IPS-11a (cell line): Measurements from ENCODE around the gene THSD4.
"Not testable (repeated sequence)": the region's sequence is repeated elsewhere in the genome, so short reads cannot be mapped to it uniquely, and the experiment has no call there.

Experiments
- H3K4me3 ChIP-seq: one replicate; pipeline ENCODE4 v1.5.1; 2013; ENCODE audit warnings: low read depth, low read length, control low read depth

Gene THSD4

DNA sequence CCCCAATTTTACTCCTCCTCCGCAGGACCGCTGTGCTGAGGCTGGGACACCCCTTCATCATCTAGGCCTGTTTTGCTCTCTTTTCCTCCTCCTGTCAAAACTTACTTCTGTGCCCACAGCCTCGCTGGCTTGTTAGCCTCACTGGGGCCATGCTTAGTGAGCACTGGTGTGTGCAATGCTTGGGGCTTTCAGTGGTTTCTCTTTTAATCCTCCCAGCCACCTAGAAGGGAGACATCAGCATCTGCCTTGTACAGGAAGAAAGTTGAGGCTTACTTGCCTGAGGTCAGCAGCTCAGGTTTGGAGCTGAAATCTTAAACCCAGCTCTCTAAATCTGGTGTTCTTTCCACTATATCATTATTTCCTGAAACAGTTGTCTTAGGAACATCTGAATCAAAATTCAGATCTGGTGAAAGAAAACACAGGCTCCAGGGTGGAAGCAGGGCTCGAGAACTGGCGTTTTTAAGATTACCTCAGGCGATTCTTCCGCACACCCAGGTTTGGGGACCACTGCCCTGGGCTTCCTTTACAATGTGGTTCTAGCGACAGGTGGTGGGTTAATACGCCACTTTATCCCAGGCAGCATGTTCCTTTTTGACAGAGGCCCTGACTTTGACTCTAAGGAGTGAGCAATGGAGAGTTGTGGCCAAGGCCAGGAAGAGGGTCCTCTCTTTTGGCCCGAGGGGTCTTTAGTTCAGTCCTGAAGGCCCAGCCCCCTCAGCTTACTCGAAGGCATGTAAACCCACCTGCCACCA lies 3.8 kb downstream of the THSD4 start:
- H3K4me3 ChIP-seq, result no peak overlapping the region

DNA sequence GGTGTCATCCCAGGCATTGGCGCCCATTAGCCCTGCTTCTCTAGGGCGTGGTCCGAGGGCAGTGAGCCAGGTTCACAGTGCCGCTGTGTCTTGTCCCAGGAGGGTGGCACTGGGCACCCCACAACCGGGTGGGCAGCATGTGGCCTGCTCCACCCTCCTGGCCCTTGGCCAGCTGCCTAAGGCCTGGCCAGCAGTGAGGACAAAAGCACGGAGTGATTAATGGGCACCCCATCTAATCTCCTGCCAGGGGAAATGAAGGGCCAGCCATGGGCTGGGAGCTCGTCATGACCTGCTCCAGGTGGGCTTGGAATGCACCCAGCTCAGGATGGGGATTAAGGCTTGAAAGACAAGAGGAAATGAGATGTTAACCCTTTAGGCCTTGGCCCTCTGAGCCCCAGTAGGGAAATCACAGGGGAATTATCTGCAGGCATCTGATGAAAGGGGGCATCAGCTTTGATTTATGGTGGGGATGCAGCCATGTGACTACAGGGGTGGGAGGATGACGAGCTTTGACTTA lies 5.2 kb downstream of the THSD4 start:
- H3K4me3 ChIP-seq, result no peak overlapping the region

DNA sequence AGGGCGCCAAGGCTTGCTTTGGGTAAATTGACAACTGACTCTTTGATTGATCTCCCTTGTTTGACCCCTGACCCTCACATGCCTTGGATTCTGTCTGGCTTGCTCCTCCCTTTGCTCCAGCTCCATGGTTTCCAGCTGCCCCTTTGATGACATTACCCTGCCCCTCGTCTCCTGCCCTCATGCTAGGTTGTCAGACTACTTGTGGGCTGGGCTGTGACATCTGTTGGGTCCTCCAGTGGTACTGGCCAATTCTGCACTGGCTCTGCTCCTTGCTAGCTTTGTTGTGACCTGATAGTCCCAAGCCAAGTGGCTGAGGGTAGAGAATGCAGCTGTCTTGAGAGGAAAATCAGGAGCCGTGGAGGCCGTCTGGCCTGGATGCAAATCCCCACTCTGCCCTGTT lies 6.2 kb downstream of the THSD4 start:
- no peak overlapping the region for H3K4me3 ChIP-seq

DNA sequence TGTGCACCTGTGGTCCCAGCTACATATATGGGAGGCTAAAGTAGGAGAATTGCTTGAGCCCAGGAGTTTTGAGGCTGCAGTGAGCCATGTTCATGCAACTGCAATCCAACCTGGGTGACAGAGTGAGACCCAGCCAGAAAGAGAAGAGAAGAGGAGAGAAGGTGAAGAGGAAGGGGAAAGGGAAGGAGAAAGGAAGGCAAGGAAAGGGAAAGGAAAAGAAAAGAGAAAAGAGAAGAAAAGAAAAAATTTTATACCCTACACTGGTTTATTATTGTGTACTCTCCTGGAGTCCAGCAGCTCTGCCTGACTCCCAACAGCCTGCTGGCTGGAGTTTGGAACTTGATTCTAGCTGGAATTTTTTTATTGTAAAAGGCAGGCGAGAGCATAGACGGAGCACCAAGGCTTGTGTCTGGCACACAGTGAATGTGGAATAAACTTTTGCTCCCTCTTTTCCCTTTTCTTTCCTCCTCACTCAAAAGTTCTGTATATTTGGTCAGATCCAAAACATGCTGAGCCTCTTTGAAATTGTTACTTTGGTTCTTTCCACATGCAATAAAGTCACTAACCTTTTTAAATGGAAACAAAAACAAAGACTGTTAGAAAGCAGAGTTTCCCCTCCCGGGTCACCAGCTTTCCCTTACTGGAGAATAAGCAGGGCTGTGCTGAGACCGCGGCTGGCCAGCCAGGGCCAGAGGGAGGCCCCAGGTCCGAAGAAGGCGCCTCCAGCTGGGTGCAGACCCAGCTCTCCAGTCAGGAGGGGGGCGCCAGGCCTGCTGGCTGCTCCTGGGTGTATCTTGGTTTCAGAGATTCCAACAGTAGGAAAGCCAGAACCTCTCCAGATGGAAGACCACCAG lies 9.9 kb downstream of the THSD4 start:
- no peak overlapping the region for H3K4me3 ChIP-seq

DNA sequence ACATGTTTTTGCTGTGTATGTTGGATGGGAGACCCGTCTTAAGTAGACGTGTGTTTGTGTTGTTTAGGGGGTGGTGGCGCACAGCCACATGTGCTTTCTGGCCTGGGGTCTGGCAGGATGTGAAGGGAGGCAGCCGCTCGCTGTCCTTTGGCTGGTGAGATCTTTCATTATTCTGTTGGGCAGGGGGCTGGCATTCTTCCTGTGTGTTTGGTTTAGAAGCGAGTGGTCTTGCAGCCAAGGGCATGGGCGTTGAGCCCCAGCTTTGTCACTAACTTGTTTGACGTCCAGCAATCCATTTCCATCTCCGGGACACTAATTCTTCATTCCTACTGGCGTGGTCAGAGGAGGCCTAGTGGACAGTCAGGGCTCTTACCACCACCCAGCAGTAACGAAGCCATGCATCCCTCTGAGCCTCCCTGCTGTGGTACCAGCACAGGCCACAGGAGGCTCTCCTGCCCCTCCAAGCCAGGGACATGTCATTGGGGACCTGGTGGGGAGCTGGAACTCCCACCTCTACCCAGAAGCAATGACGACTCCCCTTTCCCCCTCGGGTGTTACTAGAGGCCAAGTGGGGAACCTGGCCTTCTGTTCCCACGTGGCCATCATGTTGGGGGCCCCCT lies 10.7 kb downstream of the THSD4 start:
- H3K4me3 ChIP-seq, result no peak overlapping the region

DNA sequence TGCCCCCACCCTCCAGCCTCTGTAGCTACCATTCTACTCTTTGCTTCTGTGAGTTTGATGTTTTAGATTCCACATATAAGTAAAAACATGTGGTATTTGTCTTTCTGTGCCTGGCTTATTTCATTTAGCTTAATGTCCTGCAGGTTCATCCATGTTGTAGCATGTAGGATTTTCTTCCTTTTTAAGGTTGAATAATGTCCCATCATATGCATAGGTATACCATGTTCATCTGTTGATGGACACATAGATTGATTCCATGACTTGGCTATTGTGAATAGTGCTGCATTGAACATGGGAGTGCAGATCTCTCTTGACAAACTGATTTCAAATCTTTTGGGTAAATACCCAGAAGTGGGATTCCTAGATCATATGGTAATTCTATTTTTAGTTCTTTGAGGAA lies 11.8 kb downstream of the THSD4 start:
- H3K4me3 ChIP-seq, result no peak overlapping the region

DNA sequence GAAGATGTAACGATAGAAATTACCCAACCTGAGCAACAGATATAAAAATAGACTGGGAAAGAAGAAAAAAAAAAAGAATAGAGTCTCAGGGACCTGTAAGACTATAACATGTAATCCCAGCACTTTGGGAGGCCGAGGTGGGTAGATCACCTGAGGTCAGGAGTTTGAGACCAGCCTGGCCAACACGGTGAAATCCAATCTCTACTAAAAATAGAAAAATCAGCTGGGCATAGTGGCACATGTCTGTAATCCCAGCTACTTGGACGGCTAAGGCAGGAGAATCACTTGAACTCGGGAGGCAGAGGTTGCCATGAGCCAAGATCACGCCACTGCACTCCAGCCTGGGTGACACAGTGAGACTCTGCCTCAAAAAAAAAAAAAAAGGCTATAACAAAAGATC lies 12.9 kb downstream of the THSD4 start:
- H3K4me3 ChIP-seq, result not testable (repeated sequence)

DNA sequence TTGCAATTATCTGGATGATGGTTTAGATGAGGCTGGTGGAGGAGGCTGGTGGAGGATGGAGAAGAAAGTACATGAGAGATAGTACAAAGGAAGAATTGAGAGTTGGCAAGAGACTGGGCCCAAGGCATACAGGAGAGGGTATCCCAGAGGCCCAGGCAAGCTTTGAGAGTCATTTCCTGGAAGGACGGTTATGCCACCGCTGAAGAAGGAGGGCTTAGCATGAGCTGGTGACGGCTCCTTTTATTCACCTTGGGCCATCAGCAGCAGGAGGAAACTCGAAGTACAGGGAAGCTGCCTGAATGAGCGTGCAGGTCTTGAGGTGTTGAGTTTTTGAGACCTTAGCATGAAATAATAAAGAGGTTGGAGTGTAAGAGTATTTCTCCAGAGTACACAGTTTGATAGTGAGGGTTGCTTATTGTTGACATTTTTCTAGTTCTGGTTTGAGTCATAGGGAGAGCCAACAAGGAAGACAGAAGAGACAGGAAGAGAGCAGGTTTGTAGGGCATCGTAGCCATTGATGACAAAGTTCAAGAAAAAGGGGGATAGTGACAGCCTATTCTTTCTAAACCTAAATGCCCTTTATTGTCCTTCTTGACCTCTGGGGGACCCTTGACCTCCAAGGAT lies 13.8 kb downstream of the THSD4 start:
- no peak overlapping the region for H3K4me3 ChIP-seq

DNA sequence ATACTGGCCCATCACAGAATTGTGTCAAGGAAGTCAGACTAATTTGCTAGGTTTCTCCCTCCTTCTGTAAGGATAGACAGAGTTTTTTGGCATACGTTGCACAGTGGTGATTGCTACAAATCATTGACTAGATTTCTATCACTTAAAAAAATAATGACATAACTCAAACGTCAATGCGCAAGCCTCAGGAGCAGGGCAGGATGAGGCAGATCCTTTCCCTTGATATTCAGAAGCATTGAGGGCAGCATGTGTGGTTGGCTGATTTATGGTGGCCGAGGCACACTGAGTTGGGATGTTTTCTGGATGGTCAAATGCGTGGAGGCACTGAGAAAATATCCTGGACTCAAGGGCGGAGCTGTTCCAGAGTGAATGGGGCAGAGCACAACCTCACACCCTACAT lies 14.4 kb downstream of the THSD4 start:
- H3K4me3 ChIP-seq, result no peak overlapping the region

DNA sequence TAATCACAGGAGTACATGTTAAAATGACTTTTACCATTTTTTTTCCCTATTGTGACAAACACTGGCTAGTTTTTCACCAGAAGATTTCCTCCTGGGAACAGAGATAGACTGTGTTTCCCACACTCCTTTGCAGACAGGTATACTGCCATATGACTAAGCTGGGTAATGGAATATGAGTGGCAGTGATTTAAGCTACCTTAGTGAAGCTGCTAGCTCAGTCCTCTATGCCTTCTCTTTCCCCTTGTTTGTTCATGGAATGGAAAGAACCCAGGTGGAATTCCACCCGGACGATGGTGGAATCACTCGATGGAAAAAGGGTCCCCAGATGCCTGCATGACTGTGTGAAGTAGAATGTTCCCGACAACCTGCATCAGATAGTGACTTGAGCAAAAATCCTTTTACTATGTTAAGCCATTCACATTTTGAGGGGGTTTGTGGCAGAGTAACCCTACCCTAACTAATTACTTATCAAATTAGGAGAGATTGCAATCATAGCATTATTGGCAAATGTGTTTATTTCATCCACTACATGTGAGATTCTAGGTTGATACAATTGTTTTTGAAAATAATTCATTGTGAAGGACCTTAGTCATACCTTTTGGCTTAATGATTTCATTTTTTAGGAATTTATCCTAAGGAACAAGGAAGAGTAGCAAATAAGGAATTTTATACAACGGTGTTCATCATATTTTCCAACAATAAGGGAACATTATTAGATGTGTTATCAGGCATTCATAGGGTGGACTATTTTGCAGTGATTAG lies 16.5 kb downstream of the THSD4 start:
- H3K4me3 ChIP-seq, result no peak overlapping the region

DNA sequence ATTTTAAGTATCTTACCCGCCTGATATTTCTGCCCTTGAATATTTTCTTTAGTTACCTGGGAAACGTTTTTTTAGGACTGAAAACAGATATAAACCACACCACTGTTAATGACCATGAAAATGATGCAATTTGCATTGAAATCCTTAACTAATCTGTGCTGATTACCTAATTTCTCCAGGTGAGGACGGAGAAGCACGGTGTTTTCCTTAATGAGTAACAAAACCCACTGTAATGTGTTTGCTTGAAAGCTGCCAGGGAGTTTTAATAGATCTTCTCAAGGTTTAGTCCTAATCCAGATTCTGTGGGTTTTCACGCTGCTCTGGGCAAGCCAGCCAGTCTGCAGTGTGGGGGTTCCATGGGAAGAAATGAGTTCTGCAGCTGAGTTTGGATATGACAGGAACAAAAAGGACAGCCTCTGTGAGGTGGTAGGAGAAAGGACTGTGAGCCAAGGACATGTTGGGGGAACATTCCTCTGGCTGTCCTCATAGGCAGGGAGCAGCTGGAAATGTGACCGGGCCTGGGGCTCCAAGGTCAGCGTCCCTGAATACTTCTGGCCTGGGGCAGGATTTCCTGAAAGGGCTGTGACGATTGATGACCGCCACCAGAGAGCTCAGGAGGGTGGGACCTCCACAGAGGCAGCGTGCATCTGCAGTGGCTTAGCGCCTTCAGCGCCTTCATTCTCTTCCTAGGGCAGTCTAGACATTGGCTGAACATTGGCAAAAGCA lies 18.6 kb downstream of the THSD4 start:
- no peak overlapping the region for H3K4me3 ChIP-seq

DNA sequence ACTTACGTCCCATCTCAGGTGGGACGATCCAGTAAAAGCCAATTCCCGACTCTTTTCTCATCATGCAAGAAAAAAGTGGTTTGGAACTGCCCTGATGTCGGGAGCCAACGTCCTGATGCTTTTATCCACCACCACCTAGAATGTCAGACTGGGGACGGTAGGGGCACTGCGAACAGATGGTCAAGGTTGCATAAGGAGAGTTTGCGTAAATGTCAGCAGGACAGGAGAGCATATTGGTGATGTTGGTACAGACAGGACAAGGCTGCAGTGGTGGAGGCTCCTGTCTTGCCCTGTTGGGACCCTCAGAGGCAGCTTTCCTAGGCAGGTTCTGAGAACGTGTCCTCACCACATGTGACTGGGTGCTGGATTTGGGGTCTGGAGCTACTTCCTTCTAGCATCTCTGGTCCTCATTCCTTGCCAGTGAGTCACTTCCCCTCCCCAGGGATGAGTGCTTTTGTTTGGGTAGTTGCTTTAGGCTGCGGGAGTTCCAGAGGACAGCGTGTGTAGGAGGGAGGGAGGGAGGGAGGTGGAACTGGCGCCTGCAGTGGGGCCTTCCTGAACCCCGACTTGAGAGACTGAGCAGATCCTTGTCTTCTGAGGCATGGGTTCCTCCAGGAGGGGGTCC lies 21.0 kb downstream of the THSD4 start:
- H3K4me3 ChIP-seq, result no peak overlapping the region

DNA sequence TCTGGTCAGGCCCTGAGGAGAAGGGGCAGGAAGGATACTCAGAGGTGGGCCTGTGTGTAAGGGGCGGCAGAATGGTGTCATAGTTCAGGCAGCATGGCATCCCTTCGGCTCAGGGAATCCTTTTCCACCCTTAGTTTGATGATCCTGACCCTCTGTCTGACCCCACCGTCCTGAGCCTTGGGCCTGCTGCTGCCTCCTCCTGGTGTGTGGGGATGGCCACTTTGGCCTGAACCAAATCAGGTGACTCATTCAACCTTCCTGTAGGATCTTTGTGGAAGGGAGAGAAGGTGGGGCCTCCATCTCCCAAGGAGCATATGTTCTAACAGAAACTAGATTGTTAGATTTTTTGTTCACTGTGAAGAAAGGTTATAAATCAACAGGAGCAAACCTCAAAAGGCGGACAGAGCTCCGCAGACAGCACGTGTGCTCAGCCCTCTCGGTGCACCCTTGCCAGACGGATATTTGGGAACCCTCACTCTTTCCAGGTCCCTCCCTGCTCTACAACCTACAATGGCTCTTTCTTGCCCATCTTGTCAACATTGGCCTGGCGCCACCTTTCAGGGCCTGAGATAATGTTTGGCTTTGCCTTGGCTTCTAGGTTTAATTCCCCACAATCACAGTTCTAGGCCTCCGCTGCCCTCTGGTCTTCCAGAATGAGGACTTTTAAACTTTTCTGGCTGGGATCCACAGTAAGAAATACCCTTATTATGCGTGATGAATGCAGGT lies 21.7 kb downstream of the THSD4 start:
- H3K4me3 ChIP-seq, result no peak overlapping the region

DNA sequence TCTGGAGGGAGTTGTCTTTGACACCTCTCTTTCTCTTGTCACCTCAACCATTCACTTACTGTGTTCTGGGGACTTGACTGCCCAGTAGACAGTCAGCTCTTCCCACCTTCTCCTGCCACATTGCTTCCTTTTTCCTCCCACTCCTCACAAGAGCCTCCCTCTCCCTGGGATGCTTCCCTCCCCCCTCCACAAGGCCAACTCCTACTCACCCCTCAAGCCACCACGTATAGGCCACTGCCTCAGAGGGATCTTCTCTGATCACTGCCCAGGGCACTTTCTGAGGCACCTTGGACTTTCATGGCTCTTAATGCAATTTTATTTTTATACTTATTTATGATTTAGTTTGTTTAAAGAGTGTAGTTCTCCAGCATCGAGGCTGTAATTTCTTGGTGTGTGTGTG lies 23.2 kb downstream of the THSD4 start:
- H3K4me3 ChIP-seq, result no peak overlapping the region

DNA sequence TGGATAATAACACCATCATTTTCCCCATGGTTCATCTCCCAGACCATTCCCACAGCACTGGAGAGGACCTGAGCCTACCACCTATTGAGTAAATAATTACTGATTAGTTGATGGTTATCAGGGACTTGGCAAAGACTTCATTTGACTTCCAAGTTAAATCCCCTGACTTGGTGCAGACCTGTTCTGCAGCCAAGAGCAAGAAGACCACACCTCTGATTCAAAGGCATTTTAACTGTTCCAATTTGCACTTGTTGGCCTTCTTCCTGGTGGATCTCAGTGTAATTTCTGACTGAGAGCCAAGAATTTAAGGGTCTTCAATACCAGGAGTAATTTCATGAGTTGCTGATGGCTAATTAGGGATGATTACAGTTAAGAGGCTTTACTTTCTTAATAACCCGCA lies 24.0 kb downstream of the THSD4 start:
- H3K4me3 ChIP-seq, result no peak overlapping the region

DNA sequence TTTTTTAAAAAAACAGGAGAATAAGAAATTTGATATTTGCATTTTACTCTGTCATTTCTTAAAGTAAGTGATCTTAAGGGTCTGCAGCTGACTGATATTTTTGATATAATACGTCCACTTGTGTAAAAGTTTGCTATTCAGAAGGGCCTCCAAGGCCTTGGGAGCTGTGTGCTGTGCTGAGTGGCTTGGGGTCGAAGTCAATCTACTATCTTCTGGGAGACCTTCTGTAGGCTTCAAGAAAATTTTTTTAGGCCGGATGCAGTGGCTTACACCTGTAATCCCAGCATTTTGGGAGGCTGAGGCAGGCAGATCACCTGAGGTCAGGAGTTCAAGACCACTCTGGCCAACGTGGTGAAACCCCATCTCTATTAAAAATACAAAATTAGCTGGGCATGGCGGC lies 26.3 kb downstream of the THSD4 start:
- H3K4me3 ChIP-seq, result no peak overlapping the region

DNA sequence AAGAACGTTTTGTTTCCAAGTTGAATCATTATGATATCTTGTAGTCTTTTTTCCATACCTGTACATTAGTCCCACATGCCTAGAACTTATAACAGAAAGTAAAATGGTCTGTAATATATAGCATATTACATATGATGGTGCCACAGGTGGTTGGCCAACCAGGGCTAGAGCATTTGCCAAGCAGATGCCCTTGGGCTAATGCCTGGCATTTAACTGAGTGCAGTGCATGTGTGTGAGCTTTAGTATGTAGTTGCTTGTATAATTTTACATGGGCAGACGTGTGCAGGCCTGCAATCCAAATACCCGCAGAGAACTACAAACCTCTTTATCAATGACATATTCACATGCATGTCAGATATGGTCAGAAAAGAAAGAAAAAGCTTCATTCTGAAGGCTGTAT lies 27.5 kb downstream of the THSD4 start:
- no peak overlapping the region for H3K4me3 ChIP-seq

DNA sequence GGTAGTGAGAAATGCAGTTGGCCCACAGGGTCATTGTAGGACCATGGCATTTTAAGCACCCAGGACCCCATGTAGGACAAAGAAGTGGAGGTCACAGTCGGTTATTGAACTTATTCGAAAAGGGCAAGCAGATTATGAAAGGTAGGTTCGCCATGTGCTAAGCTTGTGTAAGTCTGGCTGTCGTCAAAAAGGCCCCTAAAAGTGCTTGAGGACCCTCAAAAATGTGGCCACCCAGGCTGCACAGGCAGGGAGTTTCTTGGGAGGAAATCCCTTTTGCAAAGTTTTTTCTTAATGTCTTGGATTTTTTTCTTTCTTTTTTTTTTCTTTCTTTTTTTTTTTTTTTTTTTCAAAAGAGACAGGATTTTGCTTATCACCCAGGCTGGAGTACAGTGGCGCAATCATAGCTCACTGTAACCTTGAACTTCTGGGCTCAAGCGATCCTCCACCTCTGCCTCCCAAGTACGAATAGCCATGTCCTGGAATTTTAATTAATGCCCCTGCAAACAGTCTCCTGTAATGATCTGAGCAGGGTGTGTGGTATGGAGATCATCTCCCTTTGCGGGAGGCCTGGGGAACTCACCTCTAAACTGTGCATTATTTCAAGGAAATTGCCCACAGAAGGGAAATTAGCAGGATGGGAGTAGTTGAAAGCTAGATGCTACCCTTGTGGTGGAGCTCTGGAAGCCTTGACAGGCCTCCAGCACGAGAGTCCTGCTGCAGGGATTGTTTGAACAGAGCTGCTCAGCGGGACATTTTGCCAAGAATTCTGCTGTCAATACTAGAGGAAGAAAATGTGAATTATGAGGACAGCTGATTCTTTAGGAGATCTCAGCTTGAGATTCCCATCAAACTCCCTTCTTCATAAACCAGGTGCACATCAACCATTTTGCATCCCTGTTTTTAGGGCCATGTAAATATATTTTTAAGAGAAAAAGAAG lies 28.4 kb downstream of the THSD4 start:
- no peak overlapping the region for H3K4me3 ChIP-seq
